Testis (tissue), 3 donors: Measurements from ENCODE around the gene TARBP2. TPM values are rescaled to one million over a fixed set of nuclear protein-coding genes. Genes with fewer than 3 reads are reported as not detected.

Experiments used
- DNase-seq: peaks from one replicate; pipeline ENCODE4 v3.0.0-alpha.2; 2019
- H3K27ac ChIP-seq, 2 donors: fragments of 200-600 bp; sonication (generic); one replicate each; pipeline ENCODE4 v1.5.1; 2019
- H3K27me3 ChIP-seq: fragments of 200-600 bp; sonication (generic); one replicate; pipeline ENCODE4 v1.5.1; 2019
- H3K36me3 ChIP-seq: fragments of 200-600 bp; sonication (generic); one replicate; pipeline ENCODE4 v1.5.1; 2017; ENCODE audit warnings: low read depth; ENCODE audit errors: missing control alignments
- H3K4me1 ChIP-seq: fragments of 200-600 bp; sonication (generic); one replicate; pipeline ENCODE4 v1.5.1; 2019
- H3K4me3 ChIP-seq, 2 donors: fragments of 200-600 bp; sonication (generic); one replicate each; pipeline ENCODE4 v1.5.1; 2017 to 2019
- H3K9me3 ChIP-seq: fragments of 200-600 bp; sonication (generic); one replicate; pipeline ENCODE4 v1.5.1; 2017
- CTCF ChIP-seq, 3 experiments: fragments of 450-650 bp in 2 of 3; fragments of 200-600 bp in 1 of 3; sonication (generic) in 1 of 3; IDR thresholded peaks; one replicate each; pipeline ENCODE4 v1.5.1; 2016 to 2019; ENCODE audit warnings: antibody characterized with exemption in 3 of 3, mild to moderate bottlenecking in 2 of 3, moderate library complexity in 1 of 3
- POLR2A ChIP-seq: fragments of 450-650 bp; IDR thresholded peaks from one replicate; pipeline ENCODE4 v1.6.1; 2017; ENCODE audit warnings: antibody characterized with exemption, mild to moderate bottlenecking, moderate library complexity
- WGBS, 2 donors: methylation state at CpG; one replicate each; pipeline ENCODE4 v1.1.5; 2018; 5-methylcytosine and 5-hydroxymethylcytosine counted together
- intact Hi-C: fragments of 100-400 bp; cut with DNase I; formaldehyde crosslinking; loops from one replicate; pipeline ENCODE4 v1.15.1; 2023; ENCODE audit warnings: low total_unique reads
- polyA plus RNA-seq: library from polyadenylated mRNA; stranded (reverse); fragments of 350-450 nt; fragmentation: Illumina TruSeq; extraction: RNeasy Lipid Tissue Mini Kit (QIAGEN cat#74804); gene quantifications from one replicate; pipeline ENCODE4 v1.2.3, GENCODE V29; 2014; ENCODE audit warnings: low read depth, low replicate concordance; ENCODE audit not compliant: insufficient read depth
- total RNA-seq, 2 donors: library from RNA; depleted of rRNA; stranded (reverse); fragments of >200 nt; gene quantifications; one replicate each; pipeline ENCODE4 v1.2.3, GENCODE V29; 2016

The TARBP2 gene
- total and polyA plus RNA-seq, 3 donors from 2014 or later: 37.8 to 73.1 (median 67.6) TPM

- no peaks in the 10 kb centered on the region for H3K9me3 ChIP-seq
- peaks cover 7% of the 10 kb centered on the region for H3K36me3 ChIP-seq
- H3K4me1 ChIP-seq: peaks cover 12% of the 10 kb centered on the region
- H3K4me3 ChIP-seq: no peak overlapping the region
- H3K27ac ChIP-seq: no peak overlapping the region
- no peaks in the 10 kb centered on the region for H3K27me3 ChIP-seq
- 72 to 84% methylated on average over 3 of the region's 3 CpGs for WGBS, 2 donors
- DNase-seq: no peak
- intact Hi-C loops: no loop called here
- TF ChIP-seq POLR2A (no peak), CTCF (IDR thresholded peaks at IDR 0.05) (no peak)
Measured at GRCh38 chr12:53461059-53461458, 40.0 kb upstream of the TARBP2 start.

- intact Hi-C loops: no loop called here
- Histone ChIP-seq H3K4me1 (peaks cover 10% of the 10 kb centered on the region), H3K4me3 (no peak overlapping the region), H3K27ac (no peak overlapping the region), H3K9me3 (no peaks in the 10 kb centered on the region), H3K36me3 (peaks cover 7% of the 10 kb centered on the region), H3K27me3 (no peaks in the 10 kb centered on the region)
- TF ChIP-seq CTCF (IDR thresholded peaks at IDR 0.05): no peak
- no peak for TF ChIP-seq POLR2A
- WGBS, 2 donors: 78 to 80% methylated on average over 8 of the region's 8 CpGs
- DNase-seq: no peak
Measured at GRCh38 chr12:53461591-53461990, 39.5 kb upstream of the TARBP2 start.

GRCh38 chr12:53462935-53463334 is 38.1 kb upstream of the TARBP2 start:
- Histone ChIP-seq H3K9me3 (no peaks in the 10 kb centered on the region), H3K4me1 (peaks cover 10% of the 10 kb centered on the region), H3K27me3 (no peaks in the 10 kb centered on the region), H3K27ac (no peak overlapping the region), H3K4me3 (no peak overlapping the region), H3K36me3 (peaks cover 7% of the 10 kb centered on the region)
- 53 to 56% methylated on average over 3 of the region's 3 CpGs for WGBS, 2 donors
- intact Hi-C loops: no loop called here
- DNase-seq: no peak
- no peak for TF ChIP-seq POLR2A

- Histone ChIP-seq H3K27me3 (no peaks in the 10 kb centered on the region), H3K4me3 (no peak overlapping the region), H3K9me3 (no peaks in the 10 kb centered on the region), H3K27ac (no peak overlapping the region), H3K36me3 (peaks cover 7% of the 10 kb centered on the region), H3K4me1 (peaks cover 10% of the 10 kb centered on the region)
- intact Hi-C loops: no loop called here
- 51 to 52% methylated on average over 5 of the region's 5 CpGs for WGBS, 2 donors
- TF ChIP-seq POLR2A (no peak), CTCF (IDR thresholded peaks at IDR 0.05) (no peak)
- no peak for DNase-seq
Measured at GRCh38 chr12:53463802-53464560, 37.1 kb upstream of the TARBP2 start.

GRCh38 chr12:53464685-53465418 is 36.2 kb upstream of the TARBP2 start:
- TF ChIP-seq POLR2A (no peak), CTCF (IDR thresholded peaks at IDR 0.05) (no peak)
- Histone ChIP-seq H3K4me1 (peaks cover 10% of the 10 kb centered on the region), H3K36me3 (peaks cover 7% of the 10 kb centered on the region), H3K4me3 (no peak overlapping the region), H3K27me3 (no peaks in the 10 kb centered on the region), H3K9me3 (no peaks in the 10 kb centered on the region), H3K27ac (peak overlapping the region in 1 of 2 donors; percentile 18)
- intact Hi-C loops: no loop called here
- 81 to 87% methylated on average over 11 of the region's 11 CpGs for WGBS, 2 donors
- DNase-seq: no peak
